GM19025 (cell line): ENCODE data around the gene KRT6C.
"Not testable (repeated sequence)": the region's sequence is repeated elsewhere in the genome, so short reads cannot be mapped to it uniquely, and the experiment has no call there.

Experiments
- ATAC-seq: cut with Tn5 transposase; IDR thresholded peaks from one replicate; pipeline ENCODE4 v1.9.1; 2021; ENCODE audit warnings: mild to moderate bottlenecking, low read depth, moderate library complexity; ENCODE audit not compliant: unreplicated experiment

The KRT6C gene

DNA sequence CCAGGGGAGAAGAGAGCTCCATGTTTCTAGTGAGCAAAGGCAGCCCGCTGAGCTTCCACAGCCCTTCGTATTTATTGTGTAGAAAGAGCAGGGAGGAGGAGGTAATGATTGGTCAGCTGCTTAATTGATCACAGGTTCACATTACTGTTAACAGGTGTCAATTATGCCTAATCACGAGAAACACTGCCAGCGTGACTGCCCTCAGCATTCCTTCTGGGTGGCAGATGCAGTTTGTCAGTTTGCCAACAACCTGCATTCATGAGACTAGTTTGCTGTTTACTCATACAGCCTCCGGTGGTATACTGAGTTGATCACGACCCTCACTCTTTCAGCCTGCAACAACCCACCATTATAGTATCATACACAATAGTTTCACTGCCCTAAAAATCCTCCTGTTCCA is 27.0 kb upstream of the KRT6C start:
- ATAC-seq, result not testable (repeated sequence)

- ATAC-seq, result no peak
Observed at GRCh38 chr12:52499806-52500560, 26.4 kb upstream of the KRT6C start.

DNA sequence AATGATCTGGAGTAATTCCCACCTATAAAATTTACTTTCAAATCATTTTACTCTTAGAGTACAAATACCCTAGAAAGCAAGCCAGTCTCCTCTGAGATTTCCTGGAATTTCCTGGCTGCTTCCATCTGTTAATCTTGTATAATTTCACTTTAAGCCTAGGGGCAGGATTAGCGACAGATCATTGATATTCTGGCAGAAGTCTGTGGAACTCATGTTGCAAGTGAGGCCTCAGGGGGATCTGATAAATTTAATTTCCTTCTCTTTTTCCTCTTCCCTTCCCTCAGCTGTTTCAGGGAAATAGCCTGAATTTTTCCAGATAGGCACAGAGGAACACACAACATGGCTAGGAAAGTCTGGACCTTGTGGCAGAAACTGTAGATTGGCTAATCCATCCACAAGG is 25.3 kb upstream of the KRT6C start:
- ATAC-seq, result no peak

GRCh38 chr12:52497975-52498374 is 24.4 kb upstream of the KRT6C start:
- ATAC-seq, result no peak

GRCh38 chr12:52496590-52497071 is 23.0 kb upstream of the KRT6C start:
- ATAC-seq, result no peak

- no peak for ATAC-seq
Observed at GRCh38 chr12:52496054-52496453, 22.4 kb upstream of the KRT6C start.

- no peak for ATAC-seq
Observed at GRCh38 chr12:52495389-52495788, 21.8 kb upstream of the KRT6C start.

GRCh38 chr12:52494518-52494917 is 20.9 kb upstream of the KRT6C start:
- ATAC-seq, result no peak

GRCh38 chr12:52494100-52494499 is 20.5 kb upstream of the KRT6C start:
- no peak for ATAC-seq

DNA sequence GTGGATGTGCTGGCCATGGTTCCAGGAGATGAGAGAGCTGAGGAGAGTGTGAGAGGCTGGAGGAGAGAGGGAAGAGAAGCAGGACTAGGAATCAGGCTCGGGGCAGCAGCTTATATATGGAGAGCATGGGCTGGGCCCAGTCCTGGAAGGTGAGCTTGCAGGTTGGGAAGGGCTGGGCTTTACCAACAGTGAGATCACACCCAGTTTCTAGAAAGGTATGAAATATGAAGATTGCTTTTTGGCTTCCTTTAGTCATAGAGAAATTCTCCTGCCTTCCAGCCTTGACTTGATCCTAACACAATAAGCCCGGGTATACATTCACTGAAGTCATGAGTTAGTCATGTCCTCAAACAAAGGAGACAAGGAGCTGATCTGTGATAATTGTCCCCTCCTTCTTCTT is 19.6 kb upstream of the KRT6C start, which contains the start of gene KRT6A:
KRT6A (minus strand) TSS at position 86 of the 400 bp plus-strand sequence; CDS start at position 17, 69 bp downstream.
- ATAC-seq, result no peak

DNA sequence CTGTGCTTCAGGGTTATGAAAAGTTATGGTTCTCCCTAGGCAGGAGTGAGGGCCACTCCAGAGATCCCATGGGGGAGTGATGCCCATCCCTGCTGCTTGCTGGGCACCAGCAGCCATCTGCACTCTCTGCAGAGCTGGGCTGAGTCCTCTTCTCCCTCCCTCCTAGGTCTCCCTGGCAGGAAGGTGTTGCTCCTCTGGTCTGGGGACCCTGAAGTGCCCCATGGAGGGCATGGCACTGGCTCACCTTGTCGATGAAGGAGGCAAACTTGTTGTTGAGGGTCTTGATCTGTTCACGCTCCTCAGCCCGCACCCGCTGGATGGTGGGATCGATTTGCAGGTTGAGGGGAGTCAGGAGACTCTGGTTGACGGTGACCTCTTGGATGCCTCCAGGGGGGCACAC is 18.8 kb upstream of the KRT6C start:
- not testable (repeated sequence) for ATAC-seq

GRCh38 chr12:52491495-52491894 is 17.9 kb upstream of the KRT6C start:
- ATAC-seq, result not testable (repeated sequence)

DNA sequence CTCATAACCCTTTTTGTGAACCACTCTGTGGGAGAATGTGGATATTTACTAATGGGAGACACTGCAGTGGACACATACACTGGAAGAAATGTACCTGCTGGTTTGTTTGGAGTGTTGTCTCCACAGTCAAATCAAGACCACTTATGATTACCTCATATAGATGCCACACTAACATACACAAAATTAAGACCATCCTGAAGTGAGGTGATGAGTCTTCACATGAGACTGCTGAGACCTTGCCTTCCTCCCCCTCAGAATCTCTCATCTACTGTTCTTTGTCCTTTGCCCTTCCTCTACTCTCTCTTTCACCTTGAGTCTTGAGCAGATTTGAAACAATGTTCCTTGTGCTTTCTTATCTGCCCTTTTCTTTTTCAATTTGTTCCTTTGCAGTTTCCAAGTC is 15.1 kb upstream of the KRT6C start:
- no peak for ATAC-seq

DNA sequence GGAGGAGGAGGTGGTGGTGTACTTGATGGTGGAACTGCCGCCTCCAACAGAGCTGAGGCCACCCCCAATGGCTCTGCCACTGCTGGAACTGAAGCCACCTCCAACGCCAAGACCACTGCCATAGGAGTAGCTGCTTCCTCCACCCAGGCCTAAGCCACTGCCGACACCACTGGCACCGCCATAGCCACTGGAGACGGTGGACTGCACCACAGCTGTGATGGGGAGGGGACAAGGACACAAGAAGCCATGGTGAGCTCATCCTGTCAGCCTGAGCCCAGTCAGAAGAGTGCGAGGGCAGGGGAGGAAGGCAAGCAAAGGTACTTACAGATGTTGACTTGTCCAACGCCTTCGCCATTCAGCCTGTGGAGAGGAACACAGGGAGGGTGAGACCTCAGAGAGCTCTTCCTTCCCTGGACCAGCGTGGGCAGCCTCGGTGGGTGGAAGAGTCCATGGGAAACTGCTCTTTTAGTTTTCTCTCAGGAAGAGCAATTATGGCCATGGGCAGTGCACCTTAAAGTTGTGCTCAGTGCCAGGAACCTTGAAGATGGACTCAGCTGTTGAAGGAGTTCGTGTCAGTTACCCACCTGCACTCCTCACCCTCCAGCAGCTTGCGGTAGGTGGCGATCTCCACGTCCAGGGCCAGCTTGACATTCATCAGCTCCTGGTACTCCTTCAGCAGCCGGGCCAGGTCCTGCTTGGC is 14.3 kb upstream of the KRT6C start:
- ATAC-seq, result not testable (repeated sequence)

DNA sequence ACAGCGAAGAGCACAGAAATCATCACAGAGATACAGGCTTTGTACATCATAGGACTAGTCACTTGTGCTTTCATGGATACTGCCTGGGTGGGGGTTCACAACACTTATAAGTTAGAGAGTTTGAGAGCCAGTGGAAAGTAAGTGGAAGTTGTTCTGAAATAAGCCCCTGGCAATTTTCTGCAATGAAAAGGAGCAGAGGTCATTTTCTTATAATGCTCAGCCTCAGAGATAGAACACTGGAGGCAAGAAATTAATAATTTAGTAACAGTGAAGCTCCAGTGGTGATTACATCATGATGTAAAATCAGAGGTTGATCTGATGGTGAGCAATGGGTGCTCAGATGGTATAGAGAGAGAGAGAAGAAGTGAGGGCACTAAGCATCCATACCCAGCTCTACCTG is 13.6 kb upstream of the KRT6C start:
- ATAC-seq, result no peak

GRCh38 chr12:52486166-52487105 is 12.8 kb upstream of the KRT6C start:
- no peak for ATAC-seq

DNA sequence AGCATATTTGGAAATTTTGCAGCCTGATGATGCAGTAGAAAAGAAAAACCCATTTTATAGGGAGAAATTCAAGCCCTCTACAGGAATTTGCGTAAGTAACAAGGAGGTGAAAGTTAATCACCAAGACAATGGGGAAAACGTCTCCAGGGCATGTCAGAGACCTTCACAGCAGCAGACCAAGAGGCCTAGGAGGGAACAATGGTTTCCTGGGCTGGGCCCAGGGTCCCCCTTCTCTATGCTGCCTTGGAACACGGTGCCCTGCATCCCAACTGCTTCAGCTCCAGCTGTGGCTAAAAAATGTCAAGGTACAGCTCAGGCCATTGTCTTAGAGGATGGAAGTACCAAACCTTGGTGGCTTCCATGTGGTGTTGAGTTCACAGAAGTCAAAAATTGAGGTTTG is 6.5 kb upstream of the KRT6C start:
- no peak for ATAC-seq

DNA sequence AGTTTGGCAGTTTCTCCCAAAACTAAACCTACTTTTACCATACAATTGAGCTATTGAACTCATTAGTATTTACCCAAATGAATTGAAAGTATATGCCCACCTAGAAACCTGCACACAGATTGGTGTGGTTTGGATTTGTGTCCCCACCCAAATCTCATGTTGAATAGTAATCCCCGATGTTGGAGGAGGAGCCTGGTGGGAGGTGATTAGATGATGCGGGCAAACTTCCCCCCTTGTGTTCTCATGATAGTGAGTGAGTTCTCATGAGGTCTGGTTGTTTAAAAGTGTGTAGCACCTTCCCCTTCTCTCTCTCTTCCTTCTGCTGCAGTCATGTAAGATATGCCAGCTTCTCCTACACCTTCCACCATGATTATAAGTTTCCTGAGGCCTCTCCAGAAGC is 4.0 kb upstream of the KRT6C start:
- no peak for ATAC-seq

GRCh38 chr12:52474212-52474611 is 607 bp upstream of the KRT6C start:
- no peak for ATAC-seq

- ATAC-seq, result no peak
Observed at GRCh38 chr12:52469853-52470252, 3.8 kb downstream of the KRT6C start.

- no peak for ATAC-seq
Observed at GRCh38 chr12:52464897-52465296, 8.7 kb downstream of the KRT6C start.
